Spleen (tissue), 7 donors: ENCODE data around the gene ENKD1.

Experiments
- CTCF ChIP-seq, 11 experiments: fragments of 200-600 bp in 7 of 11; fragments of 450-650 bp in 4 of 11; sonication (generic) in 4 of 11; IDR thresholded peaks in 8 of 11; conservative IDR thresholded peaks in 3 of 11; 1 replicate in 7 of 11; 2 replicates in 4 of 11; pipeline versions ENCODE4 v1.4.0 to v1.8.0; 2016 to 2021; ENCODE audit warnings: antibody characterized with exemption in 11 of 11, inconsistent platforms in 4 of 11, mild to moderate bottlenecking in 1 of 11
- POLR2A ChIP-seq, 3 donors: fragments of 450-650 bp; IDR thresholded peaks; one replicate each; pipeline ENCODE4 v1.5.1; 2017; ENCODE audit warnings: antibody characterized with exemption in 3 of 3, mild to moderate bottlenecking in 1 of 3
- donor health status: DM: no; HTN: no; CAD: no; lungs with moderate emphysema.
- donor health status: DM: no; HTN: no; CAD: no.
- donor health status: DM: no; HTN: no; CAD: no.

GRCh38 chr16:67703626-67704025 is 37.1 kb upstream of the ENKD1 start:
- TF ChIP-seq CTCF (IDR thresholded peaks at IDR 0.05 in 8 of 11, conservative IDR thresholded peaks at IDR 0.05 in 3 of 11) (no peak), POLR2A (IDR thresholded peaks at IDR 0.05) (no peak)
